ENCODE measurements around the gene SCN8A. TPM values are rescaled to one million over a fixed set of nuclear protein-coding genes. Genes with fewer than 3 reads are reported as not detected.
A peak's percentile ranks its signal among the peaks of the same experiment; 100 is the strongest.
"Not testable (repeated sequence)": the region's sequence is repeated elsewhere in the genome, so short reads cannot be mapped to it uniquely, and the experiment has no call there.

Gene SCN8A
- total RNA-seq (2014; rRNA removed; shearing (Covaris generic); ENCODE audit: low replicate concordance), result 0.30 TPM in 1 of 2 replicates, not detected in the other

GRCh38 chr12:51591016-51591901 lies at the start of gene SCN8A:
Gene SCN8A (plus strand): TSS chr12:51591233. CDS start chr12:51662818, 71,585 bp downstream.
- in situ Hi-C loops (cut with HindIII; ENCODE audit: low pct_unique_long_range_greater_than_20kb, low sequenced_read_pairs), result no loop called here
- DNase-seq (ENCODE audit: low read depth), result peak; percentile 36

DNA sequence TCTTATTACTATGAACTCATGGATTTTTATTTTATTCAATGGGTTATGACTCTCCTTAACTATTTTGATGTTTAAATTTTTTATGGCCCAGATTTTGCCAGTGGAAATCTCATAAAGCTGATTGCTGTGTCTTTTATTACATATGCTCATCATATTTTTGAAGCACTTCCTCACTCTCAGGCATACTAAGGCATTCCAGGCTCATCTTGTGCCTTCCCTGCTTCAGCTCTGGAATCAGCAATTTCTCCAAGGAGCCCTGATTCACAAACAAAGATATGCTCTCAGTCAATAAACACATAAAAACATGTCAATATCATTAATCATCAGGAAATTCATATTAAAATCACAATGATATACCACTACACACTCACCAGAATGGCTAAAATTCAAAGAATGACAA lies 44.9 kb upstream of the SCN8A start:
- in situ Hi-C loops (cut with HindIII; ENCODE audit: low pct_unique_long_range_greater_than_20kb, low sequenced_read_pairs), result no loop called here
- DNase-seq (ENCODE audit: low read depth), result no peak

- in situ Hi-C loops (cut with HindIII; ENCODE audit: low pct_unique_long_range_greater_than_20kb, low sequenced_read_pairs), result no loop called here
- no peak for DNase-seq (ENCODE audit: low read depth)
Measured at GRCh38 chr12:51547606-51548005, 43.4 kb upstream of the SCN8A start.

GRCh38 chr12:51548241-51548640 lies 42.8 kb upstream of the SCN8A start:
- DNase-seq (ENCODE audit: low read depth), result no peak
- in situ Hi-C loops (cut with HindIII; ENCODE audit: low pct_unique_long_range_greater_than_20kb, low sequenced_read_pairs), result no loop called here

DNA sequence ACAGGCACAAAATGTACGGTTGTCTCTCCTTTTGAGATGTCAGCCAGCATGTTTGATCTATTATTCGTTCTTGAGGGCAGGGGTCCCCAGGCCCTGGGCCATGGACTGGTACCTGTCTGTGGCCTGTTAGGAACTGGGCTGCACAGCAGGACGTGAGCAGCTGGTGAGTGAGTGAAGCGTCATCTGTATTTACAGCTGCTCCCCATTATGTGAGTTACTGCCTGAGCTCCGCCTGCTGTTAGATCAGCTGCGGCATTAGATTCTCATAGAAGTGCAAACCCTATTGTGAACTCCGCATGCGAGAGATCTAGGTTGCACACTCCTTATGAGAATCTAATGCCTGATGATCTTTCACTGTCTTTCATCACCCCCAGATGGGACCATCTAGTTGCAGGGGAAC lies 41.4 kb upstream of the SCN8A start:
- in situ Hi-C loops (cut with HindIII; ENCODE audit: low pct_unique_long_range_greater_than_20kb, low sequenced_read_pairs), result no loop called here
- no peak for DNase-seq (ENCODE audit: low read depth)

DNA sequence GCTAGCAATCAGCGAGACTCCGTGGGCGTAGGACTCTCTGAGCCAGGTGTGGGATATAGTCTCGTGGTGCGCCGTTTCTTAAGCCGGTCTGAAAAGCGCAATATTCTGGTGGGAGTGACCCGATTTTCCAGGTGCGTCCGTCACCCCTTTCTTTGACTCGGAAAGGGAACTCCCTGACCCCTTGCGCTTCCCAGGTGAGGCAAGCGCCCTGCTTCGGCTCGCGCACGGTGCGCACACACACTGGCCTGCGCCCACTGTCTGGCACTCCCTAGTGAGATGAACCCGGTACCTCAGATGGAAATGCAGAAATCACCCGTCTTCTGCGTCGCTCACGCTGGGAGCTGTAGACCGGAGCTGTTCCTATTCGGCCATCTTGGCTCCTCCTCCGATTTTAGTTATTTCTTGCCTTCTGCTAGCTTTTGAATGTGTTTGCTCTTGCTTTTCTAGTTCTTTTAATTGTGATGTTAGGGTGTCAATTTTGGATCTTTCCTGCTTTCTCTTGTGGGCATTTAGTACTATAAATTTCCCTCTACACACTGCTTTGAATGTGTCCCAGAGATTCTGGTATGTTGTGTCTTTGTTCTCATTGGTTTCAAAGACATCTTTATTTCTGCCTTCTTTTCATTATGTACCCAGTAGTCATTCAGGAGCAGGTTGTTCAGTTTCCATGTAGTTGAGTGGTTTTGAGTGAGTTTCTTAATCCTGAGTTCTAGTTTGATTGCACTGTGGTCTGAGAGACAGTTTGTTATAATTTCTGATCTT lies 22.6 kb upstream of the SCN8A start:
- DNase-seq (ENCODE audit: low read depth); in situ Hi-C loops (cut with HindIII; ENCODE audit: low pct_unique_long_range_greater_than_20kb, low sequenced_read_pairs): not testable (repeated sequence)

- in situ Hi-C loops (cut with HindIII; ENCODE audit: low pct_unique_long_range_greater_than_20kb, low sequenced_read_pairs), result no loop called here
- DNase-seq (ENCODE audit: low read depth), result no peak
Measured at GRCh38 chr12:51579321-51579850, 11.6 kb upstream of the SCN8A start.

- DNase-seq (ENCODE audit: low read depth), result no peak
- in situ Hi-C loops (cut with HindIII; ENCODE audit: low pct_unique_long_range_greater_than_20kb, low sequenced_read_pairs), result no loop called here
Measured at GRCh38 chr12:51589060-51589459, 2.0 kb upstream of the SCN8A start.

DNA sequence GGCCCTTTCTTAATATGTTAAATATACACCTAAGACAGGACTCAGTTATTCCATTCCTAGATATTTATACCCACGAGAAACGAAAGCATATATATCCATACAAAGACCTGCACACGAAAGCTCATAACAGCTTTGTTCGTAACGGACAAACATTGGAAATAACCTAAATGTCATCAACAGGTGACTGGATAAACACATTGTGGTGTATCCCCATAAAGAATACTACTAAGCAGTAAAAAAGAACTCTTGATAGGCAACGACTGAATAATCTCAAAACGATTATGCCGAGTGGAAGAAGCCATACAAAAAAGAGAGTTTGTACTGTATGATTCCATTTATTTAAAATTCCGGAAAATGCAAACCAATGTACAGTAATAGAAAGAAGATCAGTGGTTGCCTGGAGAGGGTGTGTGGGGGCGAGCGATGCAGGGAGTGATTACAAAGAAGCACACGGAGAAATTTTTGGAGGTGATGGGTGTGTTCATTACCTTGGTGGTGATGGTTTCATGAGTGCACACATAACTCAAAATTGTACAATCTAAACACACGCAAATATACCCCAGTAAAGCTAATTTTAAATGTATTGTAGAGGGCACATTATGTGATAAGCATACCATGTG lies 1.4 kb upstream of the SCN8A start:
- DNase-seq (ENCODE audit: low read depth), result no peak
- in situ Hi-C loops (cut with HindIII; ENCODE audit: low pct_unique_long_range_greater_than_20kb, low sequenced_read_pairs), result no loop called here

DNA sequence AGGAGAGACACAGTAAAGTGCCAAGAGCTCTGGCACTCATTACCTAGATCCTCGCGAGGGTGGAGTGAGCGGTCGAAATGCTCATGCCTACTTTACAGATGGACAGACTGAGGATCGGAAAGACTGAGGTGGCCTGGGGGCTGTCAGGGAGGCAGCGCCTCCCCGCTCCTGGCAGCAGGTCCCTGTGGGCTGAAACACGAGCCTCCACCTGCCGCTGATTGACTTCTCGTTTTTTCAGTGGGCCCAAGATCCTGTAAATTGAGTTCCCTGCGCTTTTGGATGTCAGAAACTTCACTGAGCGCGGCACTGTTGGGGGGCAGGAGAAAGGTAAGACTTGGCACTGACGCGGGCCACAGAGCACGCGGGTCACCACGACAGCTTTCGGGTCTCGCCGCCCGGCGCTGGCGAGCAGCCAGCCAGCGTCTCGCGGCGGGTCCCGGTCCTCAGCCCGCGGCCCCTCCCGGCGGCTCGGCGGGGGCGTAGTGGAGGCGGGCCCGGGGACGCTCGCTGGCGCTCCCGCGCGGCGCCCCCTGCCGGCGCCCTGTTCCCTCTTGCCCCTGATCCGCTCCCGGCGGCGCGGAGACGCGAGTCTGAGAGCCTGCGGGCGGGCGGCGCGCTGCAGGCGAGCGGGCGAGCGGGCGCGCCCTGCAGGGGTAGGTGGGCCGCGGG lies 552 bp upstream of the SCN8A start:
- peak; percentile 71 for DNase-seq (ENCODE audit: low read depth)
- in situ Hi-C loops (cut with HindIII; ENCODE audit: low pct_unique_long_range_greater_than_20kb, low sequenced_read_pairs), result no loop called here

GRCh38 chr12:51592034-51592705 lies 1.1 kb downstream of the SCN8A start:
- DNase-seq (ENCODE audit: low read depth), result peak; percentile 35
- in situ Hi-C loops (cut with HindIII; ENCODE audit: low pct_unique_long_range_greater_than_20kb, low sequenced_read_pairs), result no loop called here

DNA sequence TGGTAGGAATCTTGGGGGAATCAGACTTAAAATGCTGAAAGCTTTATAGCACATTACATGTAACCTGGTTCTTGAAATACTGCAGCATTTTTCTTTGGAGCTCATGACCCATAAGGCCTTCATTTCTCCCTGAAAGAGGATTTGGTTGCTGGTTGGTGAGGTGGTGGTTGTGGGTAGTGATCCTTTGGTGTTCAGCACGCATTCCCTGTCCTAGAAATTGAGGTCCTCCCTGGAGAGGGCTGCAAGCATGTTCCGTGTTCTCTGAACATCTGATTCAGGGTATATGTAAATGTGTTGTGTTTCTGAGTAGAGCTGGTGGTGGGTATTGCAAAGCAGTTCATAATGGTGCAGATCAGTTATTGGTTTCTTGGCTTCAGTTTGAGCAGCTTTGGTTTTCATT lies 2.0 kb downstream of the SCN8A start:
- in situ Hi-C loops (cut with HindIII; ENCODE audit: low pct_unique_long_range_greater_than_20kb, low sequenced_read_pairs), result no loop called here
- no peak for DNase-seq (ENCODE audit: low read depth)

DNA sequence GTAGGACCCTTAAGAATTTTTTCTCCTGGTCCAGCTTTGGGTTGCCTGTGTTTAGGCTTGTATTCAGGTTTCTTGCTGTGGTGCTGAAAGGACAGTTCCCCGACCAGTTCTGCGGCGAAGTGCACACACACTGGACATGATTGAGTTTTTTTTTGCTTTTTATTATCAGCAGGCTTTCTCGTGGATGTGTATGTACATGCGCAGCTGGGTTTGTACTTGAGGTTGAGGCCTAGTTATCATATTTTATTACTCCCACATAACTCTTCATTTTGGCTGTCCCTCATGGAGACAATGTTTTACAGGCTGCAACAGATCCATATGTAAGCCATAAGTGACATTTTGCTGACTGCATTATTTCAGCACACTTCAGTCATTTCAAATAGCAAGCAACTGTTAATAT lies 2.5 kb downstream of the SCN8A start:
- in situ Hi-C loops (cut with HindIII; ENCODE audit: low pct_unique_long_range_greater_than_20kb, low sequenced_read_pairs), result no loop called here
- peak; percentile 53 for DNase-seq (ENCODE audit: low read depth)

- in situ Hi-C loops (cut with HindIII; ENCODE audit: low pct_unique_long_range_greater_than_20kb, low sequenced_read_pairs), result no loop called here
- no peak for DNase-seq (ENCODE audit: low read depth)
Measured at GRCh38 chr12:51598156-51598555, 7.1 kb downstream of the SCN8A start.

DNA sequence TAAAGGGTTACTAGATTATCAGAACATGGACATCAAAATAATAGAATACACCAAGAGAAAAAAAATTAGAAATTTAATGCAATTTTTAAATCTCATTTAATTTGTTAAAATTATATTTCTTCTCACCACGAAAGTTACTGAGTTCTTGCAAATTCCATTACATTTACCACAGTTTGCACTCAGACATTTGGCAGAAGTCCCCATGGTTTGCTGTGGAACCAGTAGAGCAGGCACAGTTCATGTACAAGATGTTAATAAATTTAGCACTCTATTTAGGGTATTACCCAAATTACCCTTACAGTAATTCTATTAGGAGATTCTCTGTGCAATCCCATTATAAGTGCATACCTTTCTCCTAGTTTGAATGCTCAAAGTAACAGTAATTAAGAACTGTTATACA lies 9.7 kb downstream of the SCN8A start:
- no peak for DNase-seq (ENCODE audit: low read depth)
- in situ Hi-C loops (cut with HindIII; ENCODE audit: low pct_unique_long_range_greater_than_20kb, low sequenced_read_pairs), result no loop called here

DNA sequence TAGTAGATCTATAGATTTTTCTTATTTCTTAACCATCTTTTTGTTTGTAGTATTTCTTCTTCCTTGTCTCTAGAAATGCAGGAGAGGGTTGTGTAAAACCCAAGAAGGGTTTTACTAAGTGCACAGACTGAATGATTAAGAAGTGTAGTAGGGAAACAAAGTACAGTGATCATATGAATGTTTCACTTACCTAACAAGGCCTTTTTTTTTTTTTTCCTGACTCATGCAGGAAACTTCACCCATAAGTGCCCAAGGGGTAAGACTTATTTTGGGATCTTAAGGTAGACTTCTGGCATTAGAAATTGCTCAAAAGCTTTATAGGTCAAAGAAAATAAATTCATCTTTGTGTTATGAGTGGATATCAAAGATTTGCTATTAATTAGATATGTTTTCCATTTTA lies 10.2 kb downstream of the SCN8A start:
- DNase-seq (ENCODE audit: low read depth), result no peak
- in situ Hi-C loops (cut with HindIII; ENCODE audit: low pct_unique_long_range_greater_than_20kb, low sequenced_read_pairs), result no loop called here

- DNase-seq (ENCODE audit: low read depth); in situ Hi-C loops (cut with HindIII; ENCODE audit: low pct_unique_long_range_greater_than_20kb, low sequenced_read_pairs): not testable (repeated sequence)
Measured at GRCh38 chr12:51605896-51606295, 14.9 kb downstream of the SCN8A start.

DNA sequence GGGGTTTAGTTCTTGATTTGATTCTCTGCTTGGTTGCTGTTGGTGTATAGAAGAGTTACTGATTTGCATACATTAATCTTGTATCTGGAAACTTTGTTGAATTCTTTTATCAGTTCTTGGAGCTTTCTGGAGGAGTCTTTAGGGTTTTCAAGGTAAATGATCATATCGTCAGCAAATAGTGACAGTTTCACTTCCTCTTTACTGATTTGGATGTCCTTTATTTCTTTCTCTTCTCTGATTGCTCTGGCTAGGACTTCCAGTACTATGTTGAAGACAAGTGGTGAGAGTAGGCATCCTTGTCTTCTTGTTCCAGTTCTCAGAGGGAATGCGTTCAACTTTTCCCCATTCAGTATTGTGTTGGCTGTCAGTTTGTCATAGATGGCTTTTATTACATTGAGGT lies 16.2 kb downstream of the SCN8A start:
- DNase-seq (ENCODE audit: low read depth); in situ Hi-C loops (cut with HindIII; ENCODE audit: low pct_unique_long_range_greater_than_20kb, low sequenced_read_pairs): not testable (repeated sequence)
